HepG2 (cell line): ENCODE data around the gene CYB5B. TPM values are rescaled to one million over a fixed set of nuclear protein-coding genes. Genes with fewer than 3 reads are reported as not detected.

ENCODE experiments used
- CENPT ChIP-seq: sonication (generic); formaldehyde crosslinking; IDR thresholded peaks from 2 replicates; pipeline ENCODE4 v1.8.0; 2022; ENCODE audit warnings: low read depth, mild to moderate bottlenecking, moderate library complexity, missing genetic modification reagents
- HMG20B ChIP-seq: conservative IDR thresholded peaks from 2 replicates; pipeline ENCODE4 v1.6.1; 2016; ENCODE audit warnings: missing genetic modification reagents, missing compliant biosample characterization
- KDM6A ChIP-seq: IDR thresholded peaks from 2 replicates; pipeline ENCODE4 v1.6.1; 2016; ENCODE audit warnings: low read depth
- KLF15 ChIP-seq: sonication (generic); formaldehyde crosslinking; IDR thresholded peaks from 2 replicates; pipeline ENCODE4 v1.8.1; 2023; ENCODE audit warnings: borderline replicate concordance, mild to moderate bottlenecking, inconsistent platforms, missing genetic modification reagents, mixed read lengths
- MAFG ChIP-seq: sonication (generic); formaldehyde crosslinking; IDR thresholded peaks from 2 replicates; pipeline ENCODE4 v1.5.1; 2020; ENCODE audit warnings: mild to moderate bottlenecking, missing genetic modification reagents
- RBM39 ChIP-seq: fragments of 200-400 bp; formaldehyde crosslinking; IDR thresholded peaks from one replicate; pipeline ENCODE4 v1.6.1; 2018; ENCODE audit warnings: antibody characterized with exemption, mild to moderate bottlenecking, low read depth, low read length; ENCODE audit not compliant: poor library complexity, severe bottlenecking
- SP4 ChIP-seq: sonication (generic); formaldehyde crosslinking; IDR thresholded peaks from 2 replicates; pipeline ENCODE4 v1.8.1; 2023; ENCODE audit warnings: mild to moderate bottlenecking, missing genetic modification reagents
- TBX3 ChIP-seq: fragments of 450-650 bp; IDR thresholded peaks from 2 replicates; pipeline ENCODE4 v1.6.1; 2017; ENCODE audit warnings: antibody characterized with exemption, mild to moderate bottlenecking, inconsistent platforms, borderline replicate concordance
- ZNF225 ChIP-seq: sonication (generic); formaldehyde crosslinking; IDR thresholded peaks from 2 replicates; pipeline ENCODE4 v1.4.0; 2020; ENCODE audit warnings: mild to moderate bottlenecking, missing genetic modification reagents
- ZNF256 ChIP-seq: sonication (generic); formaldehyde crosslinking; conservative IDR thresholded peaks from 2 replicates; pipeline ENCODE4 v1.4.0; 2020; ENCODE audit warnings: missing genetic modification reagents
- ZNF354B ChIP-seq: sonication (generic); formaldehyde crosslinking; IDR thresholded peaks from 2 replicates; pipeline ENCODE4 v1.8.0; 2022; ENCODE audit warnings: mild to moderate bottlenecking, missing genetic modification reagents
- ZNF569 ChIP-seq: sonication (generic); formaldehyde crosslinking; IDR thresholded peaks from 2 replicates; pipeline ENCODE4 v1.5.0; 2020; ENCODE audit warnings: mild to moderate bottlenecking, missing genetic modification reagents, moderate library complexity, borderline replicate concordance
- ZNF615 ChIP-seq: sonication (generic); formaldehyde crosslinking; IDR thresholded peaks from 2 replicates; pipeline ENCODE4 v1.5.0; 2020; ENCODE audit warnings: mild to moderate bottlenecking, missing genetic modification reagents, borderline replicate concordance
- ZNF781 ChIP-seq: sonication (generic); formaldehyde crosslinking; IDR thresholded peaks from 2 replicates; pipeline ENCODE4 v1.5.1; 2020; ENCODE audit warnings: borderline replicate concordance, mild to moderate bottlenecking, missing genetic modification reagents; ENCODE audit errors: not compliant biosample characterization
- ZSCAN9 ChIP-seq: IDR thresholded peaks from 2 replicates; pipeline ENCODE4 v1.6.1; 2016; ENCODE audit warnings: borderline replicate concordance
- polyA plus RNA-seq, 8 experiments: library from polyadenylated mRNA; depleted of rRNA in 3 of 8; stranded (reverse) in 7 of 8; unstranded in 1 of 8; fragments of >200 nt; fragmentation: Illumina TruSeq in 4 of 8; extraction: Trizol in 4 of 8; gene quantifications; 2 replicates each; pipeline versions ENCODE4 v1.2.1 to v1.2.3, GENCODE V29; 2011 to 2016; ENCODE audit warnings: low read depth in 4 of 8, missing spikeins in 1 of 8, mixed read lengths in 1 of 8; ENCODE audit not compliant: insufficient read depth in 1 of 8
- total RNA-seq, 5 experiments: library from RNA; depleted of rRNA; stranded (reverse); fragments of >200 nt; fragmentation: Illumina TruSeq; extraction: Trizol; gene quantifications; 2 replicates each; pipeline ENCODE4 v1.2.3, GENCODE V29; 2016; ENCODE audit warnings: low read depth in 1 of 5
- TF ChIP-seq, protein P1 (sequence below): IDR thresholded peaks from 2 replicates; pipeline ENCODE4 v1.6.1; 2016; ENCODE audit warnings: missing compliant biosample characterization, missing genetic modification reagents, borderline replicate concordance
- TF ChIP-seq, protein P2 (sequence below): sonication (generic); formaldehyde crosslinking; conservative IDR thresholded peaks from 2 replicates; pipeline ENCODE4 v1.5.0; 2020; ENCODE audit warnings: missing genetic modification reagents
- TF ChIP-seq, protein P3 (sequence below): sonication (generic); formaldehyde crosslinking; IDR thresholded peaks from 2 replicates; pipeline ENCODE4 v1.9.0; 2021; ENCODE audit warnings: missing genetic modification reagents, borderline replicate concordance
- TF ChIP-seq, protein P4 (sequence below): sonication (generic); formaldehyde crosslinking; IDR thresholded peaks from 2 replicates; pipeline ENCODE4 v1.8.1; 2023; ENCODE audit warnings: mild to moderate bottlenecking, moderate library complexity, missing genetic modification reagents
- TF ChIP-seq, protein P5 (sequence below): sonication (generic); formaldehyde crosslinking; IDR thresholded peaks from 2 replicates; pipeline ENCODE4 v1.4.0; 2020; ENCODE audit warnings: mild to moderate bottlenecking, missing genetic modification reagents

Gene CYB5B
- total and polyA plus RNA-seq, 2 of the 13 experiments (the other 11 are each of a cell fraction or from before 2014, with no cell fraction given) = 234 to 432 TPM

DNA sequence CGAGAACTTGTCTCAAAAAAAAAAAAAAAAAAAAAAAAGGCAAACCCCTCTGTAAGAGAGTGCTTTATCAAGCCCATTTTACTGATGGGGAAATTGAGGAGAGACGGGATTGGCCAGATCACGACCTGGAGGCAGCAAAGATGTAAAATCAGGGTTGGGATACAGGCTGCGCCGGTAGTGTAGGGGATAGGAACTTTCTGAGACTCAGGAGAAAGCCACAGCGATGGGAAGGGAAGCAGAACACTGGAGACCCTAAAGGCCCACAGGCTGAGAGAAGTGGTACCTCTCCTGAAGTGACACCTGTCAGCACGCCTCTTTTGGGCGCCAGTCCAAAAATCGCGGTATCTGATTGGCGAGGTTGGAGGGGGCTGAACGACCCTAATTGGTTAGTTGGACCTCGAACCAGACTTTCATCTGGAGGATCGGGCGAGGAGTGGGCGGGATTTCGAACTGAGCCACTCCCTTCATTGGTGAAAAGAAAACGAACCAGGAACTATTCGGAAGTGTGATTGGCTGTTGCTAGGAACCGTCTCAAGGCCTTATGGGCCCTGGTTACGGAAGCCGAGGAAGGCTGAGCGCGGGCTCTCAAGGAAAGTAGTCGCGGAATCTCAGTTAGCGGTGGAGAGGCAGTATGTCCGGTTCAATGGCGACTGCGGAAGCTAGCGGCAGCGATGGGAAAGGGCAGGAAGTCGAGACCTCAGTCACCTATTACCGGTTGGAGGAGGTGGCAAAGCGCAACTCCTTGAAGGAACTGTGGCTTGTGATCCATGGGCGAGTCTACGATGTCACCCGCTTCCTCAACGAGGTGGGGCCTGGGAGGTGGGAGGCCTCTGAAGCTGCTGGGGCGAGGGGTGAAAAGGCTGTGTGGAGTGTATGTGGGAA lies at the start of gene CYB5B (continued):
- TF ChIP-seq ZNF225 (CRISPR knock-in tag) (peak; percentile 91), ZNF569 (CRISPR knock-in tag) (no peak), ZNF615 (peak; percentile 88; the same call in 1 of the 2 replicates), RBM39 (no peak), HMG20B (CRISPR knock-in tag) (no peak), KDM6A (CRISPR knock-in tag) (no peak), KLF15 (CRISPR knock-in tag) (no peak), ZNF354B (CRISPR knock-in tag) (no peak), MAFG (no peak), ZNF256 (CRISPR knock-in tag) (no peak), CENPT (CRISPR knock-in tag) (no peak), ZNF781 (no peak), TBX3 (peak; percentile 62; the same call in 1 of the 2 replicates), SP4 (peak; percentile 82), ZSCAN9 (CRISPR knock-in tag) (peak; percentile 88; the same call in 1 of the 2 replicates)
- TF ChIP-seq, protein P1, sequence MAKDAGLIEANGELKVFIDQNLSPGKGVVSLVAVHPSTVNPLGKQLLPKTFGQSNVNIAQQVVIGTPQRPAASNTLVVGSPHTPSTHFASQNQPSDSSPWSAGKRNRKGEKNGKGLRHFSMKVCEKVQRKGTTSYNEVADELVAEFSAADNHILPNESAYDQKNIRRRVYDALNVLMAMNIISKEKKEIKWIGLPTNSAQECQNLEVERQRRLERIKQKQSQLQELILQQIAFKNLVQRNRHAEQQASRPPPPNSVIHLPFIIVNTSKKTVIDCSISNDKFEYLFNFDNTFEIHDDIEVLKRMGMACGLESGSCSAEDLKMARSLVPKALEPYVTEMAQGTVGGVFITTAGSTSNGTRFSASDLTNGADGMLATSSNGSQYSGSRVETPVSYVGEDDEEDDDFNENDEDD = peak; percentile 87
- TF ChIP-seq, protein P2, sequence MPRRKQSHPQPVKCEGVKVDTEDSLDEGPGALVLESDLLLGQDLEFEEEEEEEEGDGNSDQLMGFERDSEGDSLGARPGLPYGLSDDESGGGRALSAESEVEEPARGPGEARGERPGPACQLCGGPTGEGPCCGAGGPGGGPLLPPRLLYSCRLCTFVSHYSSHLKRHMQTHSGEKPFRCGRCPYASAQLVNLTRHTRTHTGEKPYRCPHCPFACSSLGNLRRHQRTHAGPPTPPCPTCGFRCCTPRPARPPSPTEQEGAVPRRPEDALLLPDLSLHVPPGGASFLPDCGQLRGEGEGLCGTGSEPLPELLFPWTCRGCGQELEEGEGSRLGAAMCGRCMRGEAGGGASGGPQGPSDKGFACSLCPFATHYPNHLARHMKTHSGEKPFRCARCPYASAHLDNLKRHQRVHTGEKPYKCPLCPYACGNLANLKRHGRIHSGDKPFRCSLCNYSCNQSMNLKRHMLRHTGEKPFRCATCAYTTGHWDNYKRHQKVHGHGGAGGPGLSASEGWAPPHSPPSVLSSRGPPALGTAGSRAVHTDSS (CRISPR knock-in tag) = no peak
- TF ChIP-seq, protein P3, sequence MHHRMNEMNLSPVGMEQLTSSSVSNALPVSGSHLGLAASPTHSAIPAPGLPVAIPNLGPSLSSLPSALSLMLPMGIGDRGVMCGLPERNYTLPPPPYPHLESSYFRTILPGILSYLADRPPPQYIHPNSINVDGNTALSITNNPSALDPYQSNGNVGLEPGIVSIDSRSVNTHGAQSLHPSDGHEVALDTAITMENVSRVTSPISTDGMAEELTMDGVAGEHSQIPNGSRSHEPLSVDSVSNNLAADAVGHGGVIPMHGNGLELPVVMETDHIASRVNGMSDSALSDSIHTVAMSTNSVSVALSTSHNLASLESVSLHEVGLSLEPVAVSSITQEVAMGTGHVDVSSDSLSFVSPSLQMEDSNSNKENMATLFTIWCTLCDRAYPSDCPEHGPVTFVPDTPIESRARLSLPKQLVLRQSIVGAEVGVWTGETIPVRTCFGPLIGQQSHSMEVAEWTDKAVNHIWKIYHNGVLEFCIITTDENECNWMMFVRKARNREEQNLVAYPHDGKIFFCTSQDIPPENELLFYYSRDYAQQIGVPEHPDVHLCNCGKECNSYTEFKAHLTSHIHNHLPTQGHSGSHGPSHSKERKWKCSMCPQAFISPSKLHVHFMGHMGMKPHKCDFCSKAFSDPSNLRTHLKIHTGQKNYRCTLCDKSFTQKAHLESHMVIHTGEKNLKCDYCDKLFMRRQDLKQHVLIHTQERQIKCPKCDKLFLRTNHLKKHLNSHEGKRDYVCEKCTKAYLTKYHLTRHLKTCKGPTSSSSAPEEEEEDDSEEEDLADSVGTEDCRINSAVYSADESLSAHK = no peak
- TF ChIP-seq, protein P4, sequence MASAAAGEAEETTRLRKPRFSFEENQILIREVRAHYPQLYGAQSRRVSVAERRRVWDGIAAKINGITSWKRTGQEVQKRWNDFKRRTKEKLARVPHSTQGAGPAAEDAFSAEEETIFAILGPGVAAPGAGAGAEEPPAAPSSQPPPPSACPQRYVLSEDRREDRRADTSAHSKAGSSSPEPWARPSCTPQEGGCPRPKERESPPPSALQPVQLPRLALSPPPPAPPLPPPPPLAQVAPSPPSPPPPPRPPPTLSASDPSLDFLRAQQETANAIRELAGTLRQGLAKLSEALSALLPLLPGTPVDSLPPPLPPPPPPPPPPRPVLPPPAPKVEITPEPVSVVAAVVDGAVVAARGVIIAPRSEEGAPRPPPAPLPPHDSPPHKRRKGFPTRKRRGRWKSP (CRISPR knock-in tag) = peak; percentile 35
- TF ChIP-seq, protein P5, sequence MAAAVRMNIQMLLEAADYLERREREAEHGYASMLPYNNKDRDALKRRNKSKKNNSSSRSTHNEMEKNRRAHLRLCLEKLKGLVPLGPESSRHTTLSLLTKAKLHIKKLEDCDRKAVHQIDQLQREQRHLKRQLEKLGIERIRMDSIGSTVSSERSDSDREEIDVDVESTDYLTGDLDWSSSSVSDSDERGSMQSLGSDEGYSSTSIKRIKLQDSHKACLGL (CRISPR knock-in tag) = 0 out of 2 replicates have a peak, but pooled peaks have one; percentile 35
